H1 (cell line): Measurements from ENCODE around the gene MAS1. TPM values are rescaled to one million over a fixed set of nuclear protein-coding genes. Genes with fewer than 3 reads are reported as not detected.

Experiments used
- BRCA1 ChIP-seq: IDR thresholded peaks from 2 replicates; pipeline ENCODE4 v1.6.1; 2012; ENCODE audit warnings: low read depth, low read length, improper control_type of control experiment
- CTCF ChIP-seq, 3 experiments: IDR thresholded peaks; 1 replicate in 2 of 3; 2 replicates in 1 of 3; pipeline versions ENCODE4 v1.5.1 to v1.6.1; 2011; ENCODE audit warnings: low read length in 3 of 3, mild to moderate bottlenecking in 3 of 3, inconsistent platforms in 2 of 3, low read depth in 1 of 3, moderate library complexity in 1 of 3; ENCODE audit not compliant: insufficient read depth in 1 of 3; ENCODE audit errors: control extremely low read depth in 1 of 3
- GABPA ChIP-seq: IDR thresholded peaks from 2 replicates; pipeline ENCODE4 v1.6.1; 2011; ENCODE audit warnings: mild to moderate bottlenecking, low read length, moderate library complexity, borderline replicate concordance; ENCODE audit not compliant: insufficient read depth
- SIN3A ChIP-seq, 2 experiments: IDR thresholded peaks in 1 of 2; conservative IDR thresholded peaks in 1 of 2; 2 replicates each; pipeline ENCODE4 v1.6.1; 2011 to 2012; ENCODE audit warnings: low read length in 2 of 2, improper control_type of control experiment in 1 of 2, low read depth in 1 of 2, mild to moderate bottlenecking in 1 of 2
- polyA plus RNA-seq, 7 experiments: library from polyadenylated mRNA; depleted of rRNA in 3 of 7; stranded (reverse) in 5 of 7; unstranded in 2 of 7; fragments of >200 nt in 5 of 7; fragments of 200-250 nt in 2 of 7; gene quantifications; 1 replicate in 5 of 7; 2 replicates in 1 of 7; 4 replicates in 1 of 7; pipeline versions ENCODE4 v1.2.1 to v1.2.3, GENCODE V29; 2011 to 2013; ENCODE audit warnings: missing spikeins in 2 of 7, mixed read lengths in 2 of 7
- total RNA-seq: library from RNA; stranded (reverse); fragmentation: NEBNext Ultra II Directional; extraction: Animal tissue kit (Norgen Biotek cat#: 25700); gene quantifications from 2 replicates; pipeline ENCODE4 v1.2.1, GENCODE V29; 2021
- TF ChIP-seq, protein P1 (sequence below): IDR thresholded peaks from 2 replicates; pipeline ENCODE4 v1.6.1; 2011; ENCODE audit warnings: low read length, improper control_type of control experiment

Gene MAS1
- total and polyA plus RNA-seq, 2 of the 8 experiments (the other 6 are each of a cell fraction or from before 2014, with no cell fraction given) = 0.02 TPM; not detected in 1

DNA sequence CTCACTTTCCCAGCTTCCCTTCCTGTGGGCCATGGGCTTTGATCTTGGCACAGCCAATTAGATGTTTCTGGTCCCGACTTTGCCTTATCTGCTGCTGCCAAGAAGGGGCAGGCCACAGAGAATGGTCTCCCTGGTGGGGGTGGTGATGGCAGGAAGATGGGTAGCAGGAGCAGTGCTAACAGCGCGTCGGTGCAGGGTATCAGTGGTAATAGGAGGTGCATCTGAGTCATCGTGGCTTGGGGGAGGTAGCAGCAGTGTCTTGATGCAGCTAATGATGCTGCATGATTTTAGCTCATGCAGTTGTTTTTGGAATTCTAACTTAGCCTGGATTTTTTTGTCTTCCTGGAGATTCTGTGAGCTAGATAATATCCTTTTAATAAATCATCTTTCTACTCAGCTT, 18.9 kb upstream of the MAS1 start (continued):
- TF ChIP-seq CTCF (IDR thresholded peaks at IDR 0.05; ENCODE audit: control extremely low read depth in 1 of 3, insufficient read depth in 1 of 3, low read depth in 1 of 3, low read length in 3 of 3) (no peak), GABPA (no peak), BRCA1 (no peak), SIN3A (conservative IDR thresholded peaks at IDR 0.05 in 1 of 2, IDR thresholded peaks at IDR 0.05 in 1 of 2; ENCODE audit: low read depth in 1 of 2, low read length in 2 of 2) (no peak)
- TF ChIP-seq, protein P1, sequence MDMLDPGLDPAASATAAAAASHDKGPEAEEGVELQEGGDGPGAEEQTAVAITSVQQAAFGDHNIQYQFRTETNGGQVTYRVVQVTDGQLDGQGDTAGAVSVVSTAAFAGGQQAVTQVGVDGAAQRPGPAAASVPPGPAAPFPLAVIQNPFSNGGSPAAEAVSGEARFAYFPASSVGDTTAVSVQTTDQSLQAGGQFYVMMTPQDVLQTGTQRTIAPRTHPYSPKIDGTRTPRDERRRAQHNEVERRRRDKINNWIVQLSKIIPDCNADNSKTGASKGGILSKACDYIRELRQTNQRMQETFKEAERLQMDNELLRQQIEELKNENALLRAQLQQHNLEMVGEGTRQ = no peak
